ENCODE data around the gene BTD. TPM values are rescaled to one million over a fixed set of nuclear protein-coding genes. Genes with fewer than 3 reads are reported as not detected.

The BTD gene
- total RNA-seq, 1 donor from 2014 or later: 2.6 TPM

- intact Hi-C loops (cut with micrococcal nuclease): loop anchor here (1.0 to 2.0 kb wide), 5 partner anchors 11 to 151 kb away; partner anchors contain the start of genes BTD and HACL1
- H3K27ac Mint-ChIP-seq: peak overlapping the region; percentile 57
- peaks cover 15% of the 10 kb centered on the region for H3K9me3 Mint-ChIP-seq
- H3K27me3 Mint-ChIP-seq (ENCODE audit: insufficient read depth): peaks cover 7% of the 10 kb centered on the region
- peaks cover 12% of the 10 kb centered on the region for H3K36me3 Mint-ChIP-seq (ENCODE audit: low read depth)
- DNase-seq (ENCODE audit: low spot score): no peak
- peak overlapping the region; percentile 60 for H3K4me3 Mint-ChIP-seq
- peaks cover 55% of the 10 kb centered on the region for H3K4me1 Mint-ChIP-seq (ENCODE audit: low read depth)
Observed at GRCh38 chr3:15646851-15647511, 45.4 kb downstream of the BTD start.

- Mint-ChIP-seq H3K36me3 (ENCODE audit: low read depth) (peaks cover 12% of the 10 kb centered on the region), H3K9me3 (peaks cover 15% of the 10 kb centered on the region), H3K27me3 (ENCODE audit: insufficient read depth) (peaks cover 7% of the 10 kb centered on the region), H3K27ac (peak overlapping the region; percentile 57), H3K4me3 (peak overlapping the region; percentile 60), H3K4me1 (ENCODE audit: low read depth) (peaks cover 52% of the 10 kb centered on the region)
- intact Hi-C loops (cut with micrococcal nuclease): loop anchor here (1.0 to 2.0 kb wide), 5 partner anchors 11 to 151 kb away; partner anchors contain the start of genes BTD and HACL1
- DNase-seq (ENCODE audit: low spot score): peak; percentile 63
Observed at GRCh38 chr3:15647611-15648167, 46.1 kb downstream of the BTD start.

GRCh38 chr3:15649341-15649740 lies 47.8 kb downstream of the BTD start:
- intact Hi-C loops (cut with micrococcal nuclease): no loop called here
- Mint-ChIP-seq H3K4me3 (peak overlapping the region; percentile 28), H3K9me3 (peaks cover 15% of the 10 kb centered on the region), H3K27ac (no peak overlapping the region), H3K36me3 (ENCODE audit: low read depth) (peaks cover 12% of the 10 kb centered on the region), H3K4me1 (ENCODE audit: low read depth) (peaks cover 52% of the 10 kb centered on the region), H3K27me3 (ENCODE audit: insufficient read depth) (peaks cover 7% of the 10 kb centered on the region)
- no peak for DNase-seq (ENCODE audit: low spot score)

- no peak for DNase-seq (ENCODE audit: low spot score)
- peaks cover 15% of the 10 kb centered on the region for H3K9me3 Mint-ChIP-seq
- peaks cover 12% of the 10 kb centered on the region for H3K36me3 Mint-ChIP-seq (ENCODE audit: low read depth)
- H3K4me3 Mint-ChIP-seq: no peak overlapping the region
- no peak overlapping the region for H3K27ac Mint-ChIP-seq
- peaks cover 7% of the 10 kb centered on the region for H3K27me3 Mint-ChIP-seq (ENCODE audit: insufficient read depth)
- intact Hi-C loops (cut with micrococcal nuclease): no loop called here
- H3K4me1 Mint-ChIP-seq (ENCODE audit: low read depth): peaks cover 52% of the 10 kb centered on the region
Observed at GRCh38 chr3:15649858-15650257, 48.3 kb downstream of the BTD start.

GRCh38 chr3:15651396-15651795 lies 49.9 kb downstream of the BTD start:
- Mint-ChIP-seq H3K4me3 (no peak overlapping the region), H3K4me1 (ENCODE audit: low read depth) (peaks cover 38% of the 10 kb centered on the region), H3K27me3 (ENCODE audit: insufficient read depth) (peaks cover 5% of the 10 kb centered on the region), H3K27ac (no peak overlapping the region), H3K36me3 (ENCODE audit: low read depth) (peaks cover 15% of the 10 kb centered on the region), H3K9me3 (peaks cover 27% of the 10 kb centered on the region)
- no peak for DNase-seq (ENCODE audit: low spot score)
- intact Hi-C loops (cut with micrococcal nuclease): no loop called here

GRCh38 chr3:15653321-15653720 lies 51.8 kb downstream of the BTD start:
- H3K4me1 Mint-ChIP-seq (ENCODE audit: low read depth): peaks cover 19% of the 10 kb centered on the region
- peaks cover 17% of the 10 kb centered on the region for H3K36me3 Mint-ChIP-seq (ENCODE audit: low read depth)
- peaks cover 5% of the 10 kb centered on the region for H3K27me3 Mint-ChIP-seq (ENCODE audit: insufficient read depth)
- H3K4me3 Mint-ChIP-seq: no peak overlapping the region
- H3K9me3 Mint-ChIP-seq: peaks cover 38% of the 10 kb centered on the region
- intact Hi-C loops (cut with micrococcal nuclease): no loop called here
- DNase-seq (ENCODE audit: low spot score): no peak
- H3K27ac Mint-ChIP-seq: no peak overlapping the region

GRCh38 chr3:15654127-15654526 lies 52.6 kb downstream of the BTD start:
- Mint-ChIP-seq H3K27ac (no peak overlapping the region), H3K27me3 (ENCODE audit: insufficient read depth) (peaks cover 5% of the 10 kb centered on the region), H3K36me3 (ENCODE audit: low read depth) (peaks cover 17% of the 10 kb centered on the region), H3K4me1 (ENCODE audit: low read depth) (peaks cover 19% of the 10 kb centered on the region), H3K4me3 (no peak overlapping the region), H3K9me3 (peaks cover 42% of the 10 kb centered on the region)
- no peak for DNase-seq (ENCODE audit: low spot score)
- intact Hi-C loops (cut with micrococcal nuclease): no loop called here

GRCh38 chr3:15654891-15655290 lies 53.3 kb downstream of the BTD start:
- no peak for DNase-seq (ENCODE audit: low spot score)
- Mint-ChIP-seq H3K27ac (no peak overlapping the region), H3K4me1 (ENCODE audit: low read depth) (peaks cover 21% of the 10 kb centered on the region), H3K4me3 (no peak overlapping the region), H3K36me3 (ENCODE audit: low read depth) (peaks cover 10% of the 10 kb centered on the region), H3K27me3 (ENCODE audit: insufficient read depth) (peaks cover 5% of the 10 kb centered on the region), H3K9me3 (peaks cover 39% of the 10 kb centered on the region)
- intact Hi-C loops (cut with micrococcal nuclease): no loop called here

- Mint-ChIP-seq H3K4me3 (no peak overlapping the region), H3K36me3 (ENCODE audit: low read depth) (peaks cover 9% of the 10 kb centered on the region), H3K27ac (no peak overlapping the region), H3K9me3 (peaks cover 40% of the 10 kb centered on the region), H3K27me3 (ENCODE audit: insufficient read depth) (peaks cover under 1% of the 10 kb centered on the region), H3K4me1 (ENCODE audit: low read depth) (peaks cover 24% of the 10 kb centered on the region)
- DNase-seq (ENCODE audit: low spot score): no peak
- intact Hi-C loops (cut with micrococcal nuclease): no loop called here
Observed at GRCh38 chr3:15656342-15656741, 54.8 kb downstream of the BTD start.

GRCh38 chr3:15657016-15657415 lies 55.5 kb downstream of the BTD start:
- Mint-ChIP-seq H3K4me1 (ENCODE audit: low read depth) (peaks cover 24% of the 10 kb centered on the region), H3K9me3 (peaks cover 40% of the 10 kb centered on the region), H3K27me3 (ENCODE audit: insufficient read depth) (no peaks in the 10 kb centered on the region), H3K27ac (no peak overlapping the region), H3K4me3 (no peak overlapping the region), H3K36me3 (ENCODE audit: low read depth) (peaks cover 9% of the 10 kb centered on the region)
- intact Hi-C loops (cut with micrococcal nuclease): no loop called here
- no peak for DNase-seq (ENCODE audit: low spot score)

- no peak for DNase-seq (ENCODE audit: low spot score)
- H3K36me3 Mint-ChIP-seq (ENCODE audit: low read depth): peaks cover 14% of the 10 kb centered on the region
- H3K4me1 Mint-ChIP-seq (ENCODE audit: low read depth): peaks cover 24% of the 10 kb centered on the region
- no peak overlapping the region for H3K4me3 Mint-ChIP-seq
- no peak overlapping the region for H3K27ac Mint-ChIP-seq
- no peaks in the 10 kb centered on the region for H3K27me3 Mint-ChIP-seq (ENCODE audit: insufficient read depth)
- intact Hi-C loops (cut with micrococcal nuclease): no loop called here
- peaks cover 46% of the 10 kb centered on the region for H3K9me3 Mint-ChIP-seq
Observed at GRCh38 chr3:15659254-15659975, 57.9 kb downstream of the BTD start.

- peaks cover 18% of the 10 kb centered on the region for H3K36me3 Mint-ChIP-seq (ENCODE audit: low read depth)
- intact Hi-C loops (cut with micrococcal nuclease): no loop called here
- no peak overlapping the region for H3K27ac Mint-ChIP-seq
Observed at GRCh38 chr3:15660055-15660935, 58.8 kb downstream of the BTD start.

More at GRCh38 chr3:15660055-15660935, 58.8 kb downstream of the BTD start:
- no peak for DNase-seq (ENCODE audit: low spot score)
- Mint-ChIP-seq H3K4me3 (no peak overlapping the region), H3K9me3 (peaks cover 47% of the 10 kb centered on the region), H3K4me1 (ENCODE audit: low read depth) (peaks cover 24% of the 10 kb centered on the region), H3K27me3 (ENCODE audit: insufficient read depth) (no peaks in the 10 kb centered on the region)
